HCT116 (cell line): ENCODE results near the gene BFSP2. TPM values are rescaled to one million over a fixed set of nuclear protein-coding genes. Genes with fewer than 3 reads are reported as not detected.

Source experiments
- ATAC-seq: fragments of 200-7000 bp; cut with Tn5 transposase; 2 replicates; pipeline ENCODE4 v1.9.1; 2020; ENCODE audit warnings: mild to moderate bottlenecking, moderate library complexity
- BruUV-seq: library from RNA; stranded (reverse); fragments of 400-500 nt; replicated peaks from 2 replicates; lab custom pipeline; 2021; lab: Mats Ljungman, UMichigan
- CTCF ChIA-PET: fragments of 300-600 bp; sonication (Branson Sonifier 250); formaldehyde crosslinking; loops from one replicate; lab custom pipeline; 2021; ENCODE audit warnings: antibody characterized with exemption; lab: Charles Lee
- POLR2A ChIA-PET: fragments of 300-600, 350-600 bp; sonication (Branson Sonifier 250); formaldehyde crosslinking; loops from one replicate; lab custom pipeline; 2021; ENCODE audit warnings: antibody characterized with exemption; lab: Charles Lee
- RAD21 ChIA-PET, 2 experiments: fragments of 300-600 bp; sonication (Branson Sonifier 250); formaldehyde crosslinking; loops; one replicate each; lab custom pipeline; 2023; ENCODE audit warnings: low total read pairs in 2 of 2; ENCODE audit not compliant: uncharacterized antibody in 2 of 2, unreplicated experiment in 2 of 2, low non-redundant PET in 1 of 2; lab: Charles Lee
- DNase-seq: peaks from one replicate; pipeline ENCODE4 v3.0.0-alpha.2; 2010; ENCODE audit warnings: low read depth, low spot score
- H2AFZ ChIP-seq: fragments of 200-600 bp; shearing (Covaris generic), sonication (generic); 2 replicates; pipeline ENCODE4 v1.6.1; 2017; ENCODE audit warnings: low read depth, mixed run types, mixed read lengths, antibody characterized with exemption, low read length; ENCODE audit not compliant: poor library complexity, severe bottlenecking
- H3K27ac ChIP-seq: 2 replicates; pipeline ENCODE4 v1.5.1; 2012; ENCODE audit warnings: low read depth, low read length
- H3K27me3 ChIP-seq: fragments of 200-600 bp; sonication (generic); 2 replicates; pipeline ENCODE4 v1.6.1; 2016; ENCODE audit warnings: mixed run types, low read length, mixed read lengths; ENCODE audit not compliant: insufficient read depth
- H3K36me3 ChIP-seq, 2 experiments: fragments of 200-500 bp in 1 of 2; fragments of 200-600 bp in 1 of 2; sonication (Bioruptor generic) in 1 of 2; sonication (generic) in 1 of 2; 2 replicates each; pipeline versions ENCODE4 v1.5.1 to v1.6.1; 2014 to 2016; ENCODE audit warnings: low read length in 2 of 2, inconsistent platforms in 1 of 2, mixed read lengths in 1 of 2, mixed run types in 1 of 2; ENCODE audit not compliant: insufficient read depth in 2 of 2, control insufficient read depth in 1 of 2
- H3K4me1 ChIP-seq, 2 experiments: fragments of 200-600 bp in 1 of 2; sonication (generic) in 1 of 2; 2 replicates each; pipeline versions ENCODE4 v1.5.1 to v1.6.1; 2012 to 2017; ENCODE audit warnings: low read length in 2 of 2, inconsistent platforms in 1 of 2, mild to moderate bottlenecking in 1 of 2, mixed read lengths in 1 of 2, mixed run types in 1 of 2, moderate library complexity in 1 of 2; ENCODE audit not compliant: insufficient read depth in 2 of 2, control insufficient read depth in 1 of 2
- H3K4me2 ChIP-seq: fragments of 200-600 bp; sonication (generic); 2 replicates; pipeline ENCODE4 v1.6.1; 2017; ENCODE audit warnings: mixed run types, low read length, mixed read lengths
- H3K4me3 ChIP-seq, 2 experiments: fragments of 200-600 bp in 1 of 2; sonication (generic) in 1 of 2; replicated peaks in 1 of 2; 2 replicates each; pipeline ENCODE4 v1.5.1; 2011 to 2016; ENCODE audit warnings: low read length in 2 of 2, control low read depth in 1 of 2, low read depth in 1 of 2, mild to moderate bottlenecking in 1 of 2, mixed read lengths in 1 of 2, mixed run types in 1 of 2
- H3K79me2 ChIP-seq: fragments of 200-600 bp; sonication (generic); 2 replicates; pipeline ENCODE4 v1.6.1; 2017; ENCODE audit warnings: mild to moderate bottlenecking, mixed run types, low read length, moderate library complexity, mixed read lengths; ENCODE audit not compliant: insufficient read depth
- H3K9ac ChIP-seq: fragments of 200-600 bp; sonication (generic); 2 replicates; pipeline ENCODE4 v1.6.1; 2016; ENCODE audit warnings: low read length, mixed read lengths
- H3K9me2 ChIP-seq: fragments of 200-600 bp; sonication (generic), shearing (Covaris generic); 2 replicates; pipeline ENCODE4 v1.6.1; 2017; ENCODE audit warnings: mixed run types, mild to moderate bottlenecking, moderate library complexity; ENCODE audit not compliant: insufficient read depth
- H3K9me3 ChIP-seq, 2 experiments: fragments of 200-500 bp in 1 of 2; fragments of 200-600 bp in 1 of 2; sonication (Bioruptor generic) in 1 of 2; sonication (generic) in 1 of 2; 2 replicates each; pipeline ENCODE4 v1.6.1; 2014 to 2017; ENCODE audit warnings: low read length in 2 of 2, mixed read lengths in 2 of 2, inconsistent platforms in 1 of 2, low read depth in 1 of 2, mild to moderate bottlenecking in 1 of 2, mixed run types in 1 of 2, moderate library complexity in 1 of 2; ENCODE audit not compliant: control insufficient read depth in 1 of 2, insufficient read depth in 1 of 2
- H4K20me1 ChIP-seq: fragments of 200-600 bp; sonication (generic), shearing (Covaris generic); 2 replicates; pipeline ENCODE4 v1.6.1; 2017; ENCODE audit warnings: mixed run types, mild to moderate bottlenecking, moderate library complexity; ENCODE audit not compliant: insufficient read depth
- CEBPB ChIP-seq: IDR thresholded peaks from 2 replicates; pipeline ENCODE4 v1.6.1; 2012; ENCODE audit warnings: low read depth
- EGR1 ChIP-seq: IDR thresholded peaks from 2 replicates; pipeline ENCODE4 v1.6.1; 2012; ENCODE audit warnings: low read depth
- EZH2 ChIP-seq: fragments of 200-600 bp; sonication (generic); IDR thresholded peaks from 2 replicates; pipeline ENCODE4 v1.6.1; 2017; ENCODE audit warnings: antibody characterized with exemption, mixed run types
- RAD21 ChIP-seq: IDR thresholded peaks from 2 replicates; pipeline ENCODE4 v1.6.1; 2012; ENCODE audit warnings: low read depth, mild to moderate bottlenecking
- SIN3A ChIP-seq: IDR thresholded peaks from 2 replicates; pipeline ENCODE4 v1.6.1; 2012; ENCODE audit warnings: low read depth
- TCF7L2 ChIP-seq: IDR thresholded peaks from 2 replicates; pipeline ENCODE4 v1.7.0; 2011; ENCODE audit warnings: borderline replicate concordance, inconsistent platforms; ENCODE audit not compliant: insufficient read depth, insufficient read length; ENCODE audit errors: extremely low read depth
- YY1 ChIP-seq: IDR thresholded peaks from 2 replicates; pipeline ENCODE4 v1.6.1; 2011; ENCODE audit warnings: low read length, low read depth, moderate library complexity, mild to moderate bottlenecking; ENCODE audit not compliant: insufficient replicate concordance; ENCODE audit errors: extremely low read depth
- intact Hi-C: fragments of 100-400 bp; cut with micrococcal nuclease; formaldehyde crosslinking; loops from 2 replicates; pipeline ENCODE4 v1.10.0; 2022
- total RNA-seq: library from RNA; stranded (reverse); gene quantifications from one replicate; pipeline ENCODE4 v1.2.1, GENCODE V29; 2021; ENCODE audit not compliant: unreplicated experiment
- TF ChIP-seq, protein P1 (sequence below), 3 experiments: fragments of 200-600 bp in 1 of 3; sonication (generic) in 1 of 3; IDR thresholded peaks in 2 of 3; conservative IDR thresholded peaks in 1 of 3; 2 replicates each; pipeline ENCODE4 v1.5.1; 2012 to 2017; ENCODE audit warnings: low read depth in 2 of 3, low read length in 2 of 3, antibody characterized with exemption in 1 of 3, borderline replicate concordance in 1 of 3, control low read depth in 1 of 3, mild to moderate bottlenecking in 1 of 3, mixed read lengths in 1 of 3, mixed run types in 1 of 3, moderate library complexity in 1 of 3; ENCODE audit not compliant: insufficient read depth in 1 of 3

BFSP2 gene
- total RNA-seq, 1 experiment from 2014 or later: not detected

DNA sequence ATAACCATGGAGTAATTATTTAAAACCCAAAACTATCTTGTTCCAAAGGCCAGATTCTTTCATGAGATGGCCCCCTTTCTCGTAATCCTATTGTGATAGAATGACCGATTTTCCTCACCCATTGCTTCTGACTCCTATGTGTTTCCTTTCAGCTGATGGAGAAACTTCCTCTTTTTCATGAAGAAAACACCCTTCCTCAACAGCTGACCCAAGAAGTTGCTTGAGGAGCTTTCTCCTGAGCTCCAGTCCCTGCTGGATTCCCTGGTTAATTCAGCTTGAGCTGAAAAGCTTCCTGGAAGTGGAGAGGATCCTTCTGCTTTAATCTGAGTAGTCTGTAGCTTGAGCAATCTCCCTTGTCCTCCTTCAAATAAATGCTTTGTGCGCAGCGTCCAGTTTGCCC lies 75.0 kb downstream of the BFSP2 start:
- ATAC-seq (no peak), DNase-seq (no peak)
- intact Hi-C loops: no loop called here
- H3K9me3 ChIP-seq: no peaks in the 10 kb centered on the region
- no peak overlapping the region for H3K4me3 ChIP-seq
- no TSS peak for BruUV-seq
- ChIA-PET RAD21 (no interaction called here), CTCF (interaction anchor here (0.6 kb wide), 1 partner anchor 98 kb away, joined by 3 read pairs; no protein-coding TSS in a partner anchor), POLR2A (no interaction called here)
- peaks cover 6 to 35% of the 10 kb centered on the region in 2 experiments; a peak in 3 of 4 replicates for H3K4me1 ChIP-seq
- H2AFZ ChIP-seq: no peak overlapping the region
- H3K27me3 ChIP-seq: no peaks in the 10 kb centered on the region
- no peak overlapping the region for H3K9ac ChIP-seq
- no peaks in the 10 kb centered on the region for H4K20me1 ChIP-seq
- H3K36me3 ChIP-seq: no peaks in the 10 kb centered on the region
- no peak overlapping the region for H3K27ac ChIP-seq
- H3K9me2 ChIP-seq: no peaks in the 10 kb centered on the region
- no peak overlapping the region for H3K4me2 ChIP-seq
- H3K79me2 ChIP-seq: no peaks in the 10 kb centered on the region
- no peak for TF ChIP-seq SIN3A
- TF ChIP-seq EGR1: no peak
- no peak for TF ChIP-seq CEBPB
- no peak for TF ChIP-seq YY1
- no peak for TF ChIP-seq RAD21
- TF ChIP-seq, protein P1, sequence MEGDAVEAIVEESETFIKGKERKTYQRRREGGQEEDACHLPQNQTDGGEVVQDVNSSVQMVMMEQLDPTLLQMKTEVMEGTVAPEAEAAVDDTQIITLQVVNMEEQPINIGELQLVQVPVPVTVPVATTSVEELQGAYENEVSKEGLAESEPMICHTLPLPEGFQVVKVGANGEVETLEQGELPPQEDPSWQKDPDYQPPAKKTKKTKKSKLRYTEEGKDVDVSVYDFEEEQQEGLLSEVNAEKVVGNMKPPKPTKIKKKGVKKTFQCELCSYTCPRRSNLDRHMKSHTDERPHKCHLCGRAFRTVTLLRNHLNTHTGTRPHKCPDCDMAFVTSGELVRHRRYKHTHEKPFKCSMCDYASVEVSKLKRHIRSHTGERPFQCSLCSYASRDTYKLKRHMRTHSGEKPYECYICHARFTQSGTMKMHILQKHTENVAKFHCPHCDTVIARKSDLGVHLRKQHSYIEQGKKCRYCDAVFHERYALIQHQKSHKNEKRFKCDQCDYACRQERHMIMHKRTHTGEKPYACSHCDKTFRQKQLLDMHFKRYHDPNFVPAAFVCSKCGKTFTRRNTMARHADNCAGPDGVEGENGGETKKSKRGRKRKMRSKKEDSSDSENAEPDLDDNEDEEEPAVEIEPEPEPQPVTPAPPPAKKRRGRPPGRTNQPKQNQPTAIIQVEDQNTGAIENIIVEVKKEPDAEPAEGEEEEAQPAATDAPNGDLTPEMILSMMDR (IDR thresholded peaks at IDR 0.05 in 2 of 3, conservative IDR thresholded peaks at IDR 0.05 in 1 of 3; ENCODE audit: borderline replicate concordance in 1 of 3, insufficient read depth in 1 of 3, low read depth in 2 of 3, low read length in 2 of 3): no peak
- TF ChIP-seq EZH2: no peak
- TF ChIP-seq TCF7L2: no peak
